ENCODE measurements around the gene ABCA4.

- no peak for TF ChIP-seq POLR2A (IDR thresholded peaks at IDR 0.05; ENCODE audit: low read length)
- TF ChIP-seq GATA1 (IDR thresholded peaks at IDR 0.05; ENCODE audit: low read depth, low read length), result no peak
Measured at GRCh38 chr1:93958726-93959100, 162.2 kb downstream of the ABCA4 start.
